HuH-7 (cell line): ENCODE data around the gene SHROOM4.

Source experiments
- DNase-seq: peaks from one replicate; pipeline ENCODE4 v3.0.0; 2011; ENCODE audit warnings: low spot score

Gene SHROOM4

GRCh38 chrX:50705042-50705441, 109.0 kb downstream of the SHROOM4 start:
- no peak for DNase-seq

- DNase-seq, result no peak
Measured at GRCh38 chrX:50704360-50704759, 109.6 kb downstream of the SHROOM4 start.

- no peak for DNase-seq
Measured at GRCh38 chrX:50700921-50701320, 113.1 kb downstream of the SHROOM4 start.

- DNase-seq, result no peak
Measured at GRCh38 chrX:50698944-50699343, 115.0 kb downstream of the SHROOM4 start.

GRCh38 chrX:50697691-50698090, 116.3 kb downstream of the SHROOM4 start:
- no peak for DNase-seq

- peak; percentile 40 for DNase-seq
Measured at GRCh38 chrX:50691820-50692219, 122.2 kb downstream of the SHROOM4 start.

- DNase-seq, result no peak
Measured at GRCh38 chrX:50684871-50685270, 129.1 kb downstream of the SHROOM4 start.

GRCh38 chrX:50680990-50681389, 133.0 kb downstream of the SHROOM4 start:
- peak; percentile 3 for DNase-seq

GRCh38 chrX:50677789-50678188, 136.2 kb downstream of the SHROOM4 start:
- no peak for DNase-seq

- DNase-seq, result no peak
Measured at GRCh38 chrX:50671661-50672060, 142.3 kb downstream of the SHROOM4 start.

GRCh38 chrX:50668860-50669259, 145.1 kb downstream of the SHROOM4 start:
- DNase-seq, result no peak

- no peak for DNase-seq
Measured at GRCh38 chrX:50648156-50648555, 165.8 kb downstream of the SHROOM4 start.

- no peak for DNase-seq
Measured at GRCh38 chrX:50644496-50644895, 169.5 kb downstream of the SHROOM4 start.

GRCh38 chrX:50643525-50644137, 170.4 kb downstream of the SHROOM4 start:
- no peak for DNase-seq

- no peak for DNase-seq
Measured at GRCh38 chrX:50638123-50638522, 175.9 kb downstream of the SHROOM4 start.

- no peak for DNase-seq
Measured at GRCh38 chrX:50635817-50636365, 178.1 kb downstream of the SHROOM4 start.

GRCh38 chrX:50635162-50635561, 178.8 kb downstream of the SHROOM4 start:
- no peak for DNase-seq

GRCh38 chrX:50629774-50630173, 184.2 kb downstream of the SHROOM4 start:
- no peak for DNase-seq

- no peak for DNase-seq
Measured at GRCh38 chrX:50627696-50628095, 186.3 kb downstream of the SHROOM4 start.

- no peak for DNase-seq
Measured at GRCh38 chrX:50626432-50626831, 187.6 kb downstream of the SHROOM4 start.

GRCh38 chrX:50622751-50623150, 191.2 kb downstream of the SHROOM4 start:
- DNase-seq, result no peak

GRCh38 chrX:50618788-50619558, 195.0 kb downstream of the SHROOM4 start:
- no peak for DNase-seq

- DNase-seq, result no peak
Measured at GRCh38 chrX:50617183-50617582, 196.8 kb downstream of the SHROOM4 start.
